Nephron (organoid): ENCODE data around the gene SPINT4.
"Not testable (repeated sequence)": the region's sequence is repeated elsewhere in the genome, so short reads cannot be mapped to it uniquely, and the experiment has no call there.

Experiments used
- H3K27ac Mint-ChIP-seq, 3 experiments: 2 replicates each; pipeline ENCODE4 v1.8.0; 2020; ENCODE audit warnings: mixed read lengths in 3 of 3, mild to moderate bottlenecking in 2 of 3, moderate library complexity in 1 of 3
- H3K27me3 Mint-ChIP-seq: 2 replicates; pipeline ENCODE4 v1.8.0; 2021; ENCODE audit warnings: low read depth, mild to moderate bottlenecking, moderate library complexity, mixed read lengths
- H3K36me3 Mint-ChIP-seq: 2 replicates; pipeline ENCODE4 v1.8.0; 2020; ENCODE audit warnings: low read depth, mixed read lengths
- H3K4me1 Mint-ChIP-seq: 2 replicates; pipeline ENCODE4 v1.8.0; 2020; ENCODE audit warnings: mixed read lengths
- H3K4me3 Mint-ChIP-seq, 3 experiments: 2 replicates each; pipeline ENCODE4 v1.8.0; 2020; ENCODE audit warnings: mild to moderate bottlenecking in 3 of 3, mixed read lengths in 3 of 3, moderate library complexity in 2 of 3
- H3K9me3 Mint-ChIP-seq: 2 replicates; pipeline ENCODE4 v1.8.0; 2020; ENCODE audit warnings: mixed read lengths
- TF ChIP-seq, protein P1 (sequence below), 3 experiments: fragments of 200-600 bp; sonication (generic); IDR thresholded peaks; one replicate each; pipeline ENCODE4 v1.5.0; 2021; ENCODE audit warnings: antibody characterized with exemption in 3 of 3; ENCODE audit not compliant: unreplicated experiment in 3 of 3

The SPINT4 gene

DNA sequence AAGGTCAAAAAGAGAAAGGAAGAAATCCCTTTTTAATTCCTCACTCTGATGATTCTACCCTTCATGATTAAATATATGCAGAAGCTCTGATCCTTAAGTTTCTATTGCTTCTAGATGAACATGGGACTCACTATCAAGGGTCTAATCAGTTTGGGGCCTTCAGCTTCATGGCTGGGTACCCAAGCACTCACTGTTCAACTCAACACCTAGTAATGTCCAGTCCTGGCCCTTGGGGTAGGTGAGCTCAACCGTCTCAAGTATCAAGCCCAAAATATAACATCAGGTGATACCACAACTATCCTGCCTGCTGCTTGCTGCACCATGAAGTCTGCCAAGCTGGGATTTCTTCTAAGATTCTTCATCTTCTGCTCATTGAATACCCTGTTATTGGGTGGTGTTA is at the start of gene SPINT4:
Gene SPINT4 (plus strand): TSS at position 301 of the 400 bp plus-strand sequence. CDS start 21 bp downstream, at position 322.
- no peaks in the 10 kb centered on the region for H3K36me3 Mint-ChIP-seq
- no peak within 1 kb of the TSS for H3K27ac Mint-ChIP-seq
- H3K9me3 Mint-ChIP-seq: peaks cover 7% of the 10 kb centered on the region
- peaks cover 4% of the 10 kb centered on the region for H3K27me3 Mint-ChIP-seq
- H3K4me3 Mint-ChIP-seq: no peak within 1 kb of the TSS
- TF ChIP-seq, protein P1, sequence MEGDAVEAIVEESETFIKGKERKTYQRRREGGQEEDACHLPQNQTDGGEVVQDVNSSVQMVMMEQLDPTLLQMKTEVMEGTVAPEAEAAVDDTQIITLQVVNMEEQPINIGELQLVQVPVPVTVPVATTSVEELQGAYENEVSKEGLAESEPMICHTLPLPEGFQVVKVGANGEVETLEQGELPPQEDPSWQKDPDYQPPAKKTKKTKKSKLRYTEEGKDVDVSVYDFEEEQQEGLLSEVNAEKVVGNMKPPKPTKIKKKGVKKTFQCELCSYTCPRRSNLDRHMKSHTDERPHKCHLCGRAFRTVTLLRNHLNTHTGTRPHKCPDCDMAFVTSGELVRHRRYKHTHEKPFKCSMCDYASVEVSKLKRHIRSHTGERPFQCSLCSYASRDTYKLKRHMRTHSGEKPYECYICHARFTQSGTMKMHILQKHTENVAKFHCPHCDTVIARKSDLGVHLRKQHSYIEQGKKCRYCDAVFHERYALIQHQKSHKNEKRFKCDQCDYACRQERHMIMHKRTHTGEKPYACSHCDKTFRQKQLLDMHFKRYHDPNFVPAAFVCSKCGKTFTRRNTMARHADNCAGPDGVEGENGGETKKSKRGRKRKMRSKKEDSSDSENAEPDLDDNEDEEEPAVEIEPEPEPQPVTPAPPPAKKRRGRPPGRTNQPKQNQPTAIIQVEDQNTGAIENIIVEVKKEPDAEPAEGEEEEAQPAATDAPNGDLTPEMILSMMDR (IDR thresholded peaks at IDR 0.05; ENCODE audit: unreplicated experiment in 3 of 3): no peak
- H3K4me1 Mint-ChIP-seq: no peaks in the 10 kb centered on the region

DNA sequence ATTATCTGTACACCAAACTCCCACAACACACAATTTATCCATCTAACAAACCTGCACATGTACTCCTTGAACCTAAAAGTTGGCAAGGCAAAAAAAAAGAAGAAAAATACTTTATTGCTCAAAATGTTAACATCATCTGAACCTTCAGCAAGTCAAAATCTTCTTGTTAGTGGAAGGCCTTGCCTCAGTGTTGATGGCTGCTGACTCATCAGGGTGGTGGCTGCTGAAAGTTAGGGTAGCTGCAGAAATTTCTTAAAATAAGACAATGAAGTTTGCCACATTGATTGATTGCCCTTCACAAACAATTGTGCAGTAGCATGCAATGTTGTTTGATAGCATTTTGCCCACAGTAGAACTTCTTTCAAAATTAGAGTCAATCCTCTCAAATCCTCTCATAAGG is 49.4 kb upstream of the SPINT4 start:
- no peak overlapping the region for H3K27ac Mint-ChIP-seq

DNA sequence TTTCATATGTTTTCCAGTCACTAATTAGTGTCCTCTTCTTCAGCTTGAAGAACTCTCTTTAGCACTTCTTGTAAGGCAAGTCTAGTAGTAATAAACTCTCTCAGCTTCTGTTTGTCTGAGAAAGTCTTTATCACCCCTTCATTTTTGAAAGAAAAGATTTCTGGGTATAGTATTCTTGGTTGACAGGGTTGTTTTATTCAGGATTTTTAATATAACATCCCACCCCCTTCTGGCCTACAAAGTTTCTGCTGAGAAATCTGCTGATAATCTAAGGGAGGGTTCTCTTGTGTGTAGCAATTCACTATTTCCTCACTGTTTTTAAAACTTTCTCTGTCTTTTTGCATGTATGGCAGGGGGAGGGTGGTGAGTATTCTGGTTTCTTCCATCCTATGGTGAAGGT is 42.5 kb upstream of the SPINT4 start:
- H3K27ac Mint-ChIP-seq: no peak overlapping the region
- peaks cover 7% of the 10 kb centered on the region for H3K27me3 Mint-ChIP-seq
- no peak overlapping the region for H3K4me3 Mint-ChIP-seq
- H3K9me3 Mint-ChIP-seq: peaks cover 23% of the 10 kb centered on the region
- TF ChIP-seq, protein P1 (IDR thresholded peaks at IDR 0.05; ENCODE audit: unreplicated experiment in 3 of 3): no peak
- H3K36me3 Mint-ChIP-seq: no peaks in the 10 kb centered on the region
- no peaks in the 10 kb centered on the region for H3K4me1 Mint-ChIP-seq

More for the DNA sequence above, 49.4 kb upstream of the SPINT4 start:
- no peaks in the 10 kb centered on the region for H3K27me3 Mint-ChIP-seq
- no peak overlapping the region for H3K4me3 Mint-ChIP-seq
- TF ChIP-seq, protein P1 (IDR thresholded peaks at IDR 0.05; ENCODE audit: unreplicated experiment in 3 of 3): no peak
- no peaks in the 10 kb centered on the region for H3K4me1 Mint-ChIP-seq
- H3K36me3 Mint-ChIP-seq: no peaks in the 10 kb centered on the region
- peaks cover 16% of the 10 kb centered on the region for H3K9me3 Mint-ChIP-seq

DNA sequence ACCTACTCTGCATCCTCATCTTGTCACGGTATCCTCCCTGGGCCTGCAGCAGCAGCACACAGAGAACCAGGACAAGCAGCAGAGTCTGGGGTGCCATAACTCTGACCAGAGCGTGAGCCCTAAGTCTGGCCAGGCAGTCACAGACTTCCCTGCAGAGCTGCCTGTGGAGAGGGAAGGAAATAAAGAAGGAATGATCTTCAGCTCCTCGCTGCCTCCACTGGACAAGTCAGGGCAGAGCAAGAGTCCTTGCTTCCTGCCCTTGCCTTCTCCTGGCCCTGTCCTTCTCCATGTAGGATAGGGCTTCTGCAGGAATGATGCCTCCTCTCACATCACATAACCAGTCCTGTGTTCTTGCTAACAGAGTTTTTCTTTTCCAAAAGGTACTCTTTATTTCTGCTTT is 36.3 kb upstream of the SPINT4 start:
- TF ChIP-seq, protein P1 (IDR thresholded peaks at IDR 0.05; ENCODE audit: unreplicated experiment in 3 of 3): no peak
- Mint-ChIP-seq H3K4me1 (no peaks in the 10 kb centered on the region), H3K27ac (no peak overlapping the region), H3K27me3 (peaks cover 12% of the 10 kb centered on the region), H3K9me3 (peaks cover 2% of the 10 kb centered on the region), H3K36me3 (no peaks in the 10 kb centered on the region), H3K4me3 (no peak overlapping the region)

DNA sequence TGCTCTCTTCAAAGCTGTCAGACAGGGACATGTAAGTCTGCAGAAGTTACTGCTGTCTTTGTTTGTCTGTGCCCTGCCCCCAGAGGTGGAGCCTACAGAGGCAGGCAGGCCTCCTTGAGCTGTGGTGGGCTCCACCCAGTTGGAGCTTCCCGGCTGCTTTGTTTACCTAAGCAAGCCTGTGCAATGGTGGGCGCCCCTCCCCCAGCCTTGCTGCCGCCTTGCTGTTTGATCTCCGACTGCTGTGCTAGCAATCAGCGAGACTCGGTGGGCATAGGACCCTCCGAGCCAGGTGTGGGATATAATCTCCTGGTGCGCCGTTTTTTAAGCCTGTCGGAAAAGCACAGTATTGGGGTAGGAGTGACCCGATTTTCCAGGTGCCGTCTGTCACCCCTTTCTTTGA is 28.8 kb upstream of the SPINT4 start:
- H3K4me1 Mint-ChIP-seq, H3K4me3 Mint-ChIP-seq, H3K9me3 Mint-ChIP-seq, H3K27ac Mint-ChIP-seq, H3K27me3 Mint-ChIP-seq, H3K36me3 Mint-ChIP-seq: not testable (repeated sequence)

DNA sequence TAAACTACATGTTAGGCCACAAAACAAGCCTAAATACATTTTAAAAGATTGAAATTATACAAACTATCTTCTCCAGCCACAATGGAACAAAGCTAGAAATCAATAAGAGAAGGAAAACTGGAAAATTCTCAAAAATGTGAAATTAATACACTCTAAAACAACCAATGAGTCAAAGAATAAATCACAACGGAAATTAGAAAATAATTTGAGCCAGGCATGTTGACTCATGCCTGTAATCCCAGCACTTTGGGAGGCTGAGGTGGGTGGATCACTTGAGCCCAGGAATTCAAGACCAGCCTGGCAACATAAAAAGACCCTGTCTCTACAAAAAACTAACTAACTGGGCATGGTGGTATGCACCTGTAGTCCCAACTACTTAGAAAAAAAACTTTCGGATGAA is 26.7 kb upstream of the SPINT4 start:
- Mint-ChIP-seq H3K4me3 (no peak overlapping the region), H3K4me1 (no peaks in the 10 kb centered on the region), H3K9me3 (peaks cover 2% of the 10 kb centered on the region), H3K27me3 (no peaks in the 10 kb centered on the region), H3K36me3 (no peaks in the 10 kb centered on the region), H3K27ac (no peak overlapping the region)
- TF ChIP-seq, protein P1 (IDR thresholded peaks at IDR 0.05; ENCODE audit: unreplicated experiment in 3 of 3): no peak
